ENCODE data around the gene LRWD1.

DNA sequence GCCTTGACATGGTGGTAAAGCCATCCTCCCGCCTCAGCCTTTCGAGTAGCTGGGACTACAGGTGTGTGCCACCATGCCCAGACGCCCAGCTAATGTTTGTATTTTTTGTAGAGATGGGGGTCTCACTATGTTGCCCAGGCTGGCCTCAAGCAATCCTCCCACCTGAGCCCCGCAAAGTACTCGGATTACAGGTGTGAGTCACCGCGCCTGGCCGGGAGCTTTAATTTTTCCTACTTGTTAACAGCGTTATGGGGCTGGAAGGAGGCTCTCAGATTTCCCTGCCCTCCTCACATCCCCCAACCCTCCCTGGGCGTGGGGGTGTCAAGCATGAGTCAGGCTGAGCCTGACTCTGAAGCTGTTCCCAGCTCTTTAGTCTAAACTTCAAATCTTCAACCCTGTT lies 8.5 kb upstream of the LRWD1 start:
- no peak for TF ChIP-seq POLR2A (IDR thresholded peaks at IDR 0.05)
- TF ChIP-seq, protein P1, sequence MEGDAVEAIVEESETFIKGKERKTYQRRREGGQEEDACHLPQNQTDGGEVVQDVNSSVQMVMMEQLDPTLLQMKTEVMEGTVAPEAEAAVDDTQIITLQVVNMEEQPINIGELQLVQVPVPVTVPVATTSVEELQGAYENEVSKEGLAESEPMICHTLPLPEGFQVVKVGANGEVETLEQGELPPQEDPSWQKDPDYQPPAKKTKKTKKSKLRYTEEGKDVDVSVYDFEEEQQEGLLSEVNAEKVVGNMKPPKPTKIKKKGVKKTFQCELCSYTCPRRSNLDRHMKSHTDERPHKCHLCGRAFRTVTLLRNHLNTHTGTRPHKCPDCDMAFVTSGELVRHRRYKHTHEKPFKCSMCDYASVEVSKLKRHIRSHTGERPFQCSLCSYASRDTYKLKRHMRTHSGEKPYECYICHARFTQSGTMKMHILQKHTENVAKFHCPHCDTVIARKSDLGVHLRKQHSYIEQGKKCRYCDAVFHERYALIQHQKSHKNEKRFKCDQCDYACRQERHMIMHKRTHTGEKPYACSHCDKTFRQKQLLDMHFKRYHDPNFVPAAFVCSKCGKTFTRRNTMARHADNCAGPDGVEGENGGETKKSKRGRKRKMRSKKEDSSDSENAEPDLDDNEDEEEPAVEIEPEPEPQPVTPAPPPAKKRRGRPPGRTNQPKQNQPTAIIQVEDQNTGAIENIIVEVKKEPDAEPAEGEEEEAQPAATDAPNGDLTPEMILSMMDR (IDR thresholded peaks at IDR 0.05): no peak
